ENCODE data around the gene PTPRZ1.

Gene PTPRZ1

DNA sequence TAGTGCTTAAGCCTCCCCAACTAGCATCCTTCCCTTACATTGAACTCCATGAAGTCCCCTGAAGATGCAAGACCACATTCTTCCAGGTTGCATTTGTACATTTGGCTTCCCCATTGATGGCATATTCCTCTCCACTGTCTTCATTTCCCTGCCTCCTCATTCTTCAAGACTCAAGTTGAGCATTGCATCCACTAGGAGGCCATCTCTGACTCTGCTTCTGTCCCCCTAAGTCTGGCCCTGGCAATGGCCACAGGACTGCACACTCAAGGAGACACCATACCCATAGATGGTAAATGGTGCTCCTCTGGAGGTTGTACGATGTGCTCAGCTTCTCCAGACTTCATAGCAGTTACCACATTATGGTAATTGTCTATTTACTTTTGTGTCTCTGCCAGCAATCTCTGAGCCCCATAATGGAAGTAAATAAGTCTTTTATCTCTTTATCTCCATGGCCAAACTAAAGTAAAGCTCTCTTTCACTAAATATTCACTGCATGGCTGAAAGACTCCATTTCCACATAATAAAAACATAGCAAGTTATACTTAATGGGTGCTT lies 112.6 kb downstream of the PTPRZ1 start:
- no peak overlapping the region for H3K9ac ChIP-seq (ENCODE audit: low read length)
- H2AFZ ChIP-seq (ENCODE audit: low read depth, low read length): no peak overlapping the region
- no peak for TF ChIP-seq EZH2phosphoT487 (IDR thresholded peaks at IDR 0.05; ENCODE audit: low read depth)
- TF ChIP-seq, protein P1, sequence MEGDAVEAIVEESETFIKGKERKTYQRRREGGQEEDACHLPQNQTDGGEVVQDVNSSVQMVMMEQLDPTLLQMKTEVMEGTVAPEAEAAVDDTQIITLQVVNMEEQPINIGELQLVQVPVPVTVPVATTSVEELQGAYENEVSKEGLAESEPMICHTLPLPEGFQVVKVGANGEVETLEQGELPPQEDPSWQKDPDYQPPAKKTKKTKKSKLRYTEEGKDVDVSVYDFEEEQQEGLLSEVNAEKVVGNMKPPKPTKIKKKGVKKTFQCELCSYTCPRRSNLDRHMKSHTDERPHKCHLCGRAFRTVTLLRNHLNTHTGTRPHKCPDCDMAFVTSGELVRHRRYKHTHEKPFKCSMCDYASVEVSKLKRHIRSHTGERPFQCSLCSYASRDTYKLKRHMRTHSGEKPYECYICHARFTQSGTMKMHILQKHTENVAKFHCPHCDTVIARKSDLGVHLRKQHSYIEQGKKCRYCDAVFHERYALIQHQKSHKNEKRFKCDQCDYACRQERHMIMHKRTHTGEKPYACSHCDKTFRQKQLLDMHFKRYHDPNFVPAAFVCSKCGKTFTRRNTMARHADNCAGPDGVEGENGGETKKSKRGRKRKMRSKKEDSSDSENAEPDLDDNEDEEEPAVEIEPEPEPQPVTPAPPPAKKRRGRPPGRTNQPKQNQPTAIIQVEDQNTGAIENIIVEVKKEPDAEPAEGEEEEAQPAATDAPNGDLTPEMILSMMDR (IDR thresholded peaks at IDR 0.05; ENCODE audit: low read depth, low read length): no peak
- H4K20me1 ChIP-seq (ENCODE audit: insufficient read depth, low read length): no peaks in the 10 kb centered on the region
- H3K36me3 ChIP-seq (replicated peaks; ENCODE audit: low read depth, low read length): no peaks in the 10 kb centered on the region
- no peaks in the 10 kb centered on the region for H3K27me3 ChIP-seq (ENCODE audit: low read depth, low read length)
- no peaks in the 10 kb centered on the region for H3K9me3 ChIP-seq (ENCODE audit: insufficient read depth, low read length)
- H3K4me2 ChIP-seq (ENCODE audit: low read length): no peak overlapping the region
- H3K27ac ChIP-seq (ENCODE audit: low read length): no peak overlapping the region
- no peaks in the 10 kb centered on the region for H3K79me2 ChIP-seq (ENCODE audit: low read length)
- no peak overlapping the region for H3K4me3 ChIP-seq (ENCODE audit: low read length)
- no peaks in the 10 kb centered on the region for H3K4me1 ChIP-seq (ENCODE audit: low read length)

DNA sequence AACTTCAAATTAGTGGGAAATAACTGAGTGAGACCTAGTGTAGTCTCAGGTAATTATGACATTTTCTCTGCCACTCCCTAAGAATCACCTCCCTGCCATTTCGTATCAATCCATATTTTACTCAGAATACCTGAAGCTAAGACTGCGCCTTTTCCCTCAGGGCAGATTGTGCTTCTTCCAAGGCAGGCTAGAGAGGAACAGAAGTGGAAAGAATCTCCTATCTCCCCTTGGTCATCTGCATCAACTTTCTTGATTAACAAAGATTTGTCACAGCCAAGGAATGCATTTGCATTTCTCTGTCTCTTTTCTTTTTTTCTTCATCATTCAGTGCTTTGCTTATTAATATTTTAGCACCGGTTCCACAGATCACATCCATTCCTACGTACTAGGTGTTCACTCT lies 119.1 kb downstream of the PTPRZ1 start:
- Histone ChIP-seq H3K79me2 (ENCODE audit: low read length) (no peaks in the 10 kb centered on the region), H3K36me3 (replicated peaks; ENCODE audit: low read depth, low read length) (no peaks in the 10 kb centered on the region), H3K4me2 (ENCODE audit: low read length) (no peak overlapping the region), H3K27me3 (ENCODE audit: low read depth, low read length) (no peaks in the 10 kb centered on the region), H3K9me3 (ENCODE audit: insufficient read depth, low read length) (no peaks in the 10 kb centered on the region), H3K27ac (ENCODE audit: low read length) (no peak overlapping the region), H4K20me1 (ENCODE audit: insufficient read depth, low read length) (no peaks in the 10 kb centered on the region), H2AFZ (ENCODE audit: low read depth, low read length) (no peak overlapping the region; the same call in 1 of the 2 replicates), H3K4me3 (ENCODE audit: low read length) (no peak overlapping the region), H3K4me1 (ENCODE audit: low read length) (no peaks in the 10 kb centered on the region), H3K9ac (ENCODE audit: low read length) (no peak overlapping the region)
- TF ChIP-seq, protein P1 (IDR thresholded peaks at IDR 0.05; ENCODE audit: low read depth, low read length): no peak
- TF ChIP-seq EZH2phosphoT487 (IDR thresholded peaks at IDR 0.05; ENCODE audit: low read depth): no peak

DNA sequence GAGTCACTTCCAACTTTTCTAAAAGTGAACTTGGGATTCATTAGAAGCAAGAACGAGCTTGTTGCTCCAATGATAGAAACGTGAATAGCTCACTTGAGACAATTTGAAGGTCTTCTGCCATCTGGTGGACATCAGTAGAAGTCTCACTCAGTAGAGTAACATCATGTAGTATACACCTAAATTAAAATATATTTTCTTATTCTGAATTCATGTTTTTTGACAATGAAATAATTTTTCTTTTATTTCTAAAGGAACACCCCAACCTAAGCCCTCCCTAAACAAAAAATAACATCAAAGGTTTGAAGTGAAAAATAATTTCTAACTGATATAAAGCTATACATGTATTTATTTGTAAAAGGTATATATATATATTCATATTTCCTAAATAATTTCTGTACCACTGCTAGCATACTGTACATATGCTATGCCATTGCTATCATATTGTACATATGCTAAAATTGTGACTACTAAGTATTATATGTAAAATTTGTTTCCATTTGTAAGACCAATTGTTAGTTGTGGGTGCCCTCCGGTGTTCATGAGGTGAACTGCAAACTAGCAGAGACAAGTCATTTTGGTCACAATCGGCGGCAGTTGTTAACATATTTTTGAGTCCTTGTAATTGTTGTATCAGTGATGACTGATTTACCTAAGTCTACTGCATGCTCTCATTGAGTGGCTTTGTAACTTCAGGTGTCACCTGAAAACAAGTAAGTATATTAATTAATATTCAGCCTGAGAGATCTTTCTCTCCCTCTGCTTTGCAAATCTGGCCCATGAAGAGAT lies 121.9 kb downstream of the PTPRZ1 start:
- Histone ChIP-seq H3K4me2 (ENCODE audit: low read length) (peak overlapping the region; percentile 8; the same call in 1 of the 2 replicates), H3K9me3 (ENCODE audit: insufficient read depth, low read length) (no peaks in the 10 kb centered on the region), H3K79me2 (ENCODE audit: low read length) (no peaks in the 10 kb centered on the region), H3K9ac (ENCODE audit: low read length) (no peak overlapping the region), H3K4me3 (ENCODE audit: low read length) (no peak overlapping the region), H4K20me1 (ENCODE audit: insufficient read depth, low read length) (no peaks in the 10 kb centered on the region), H3K36me3 (replicated peaks; ENCODE audit: low read depth, low read length) (no peaks in the 10 kb centered on the region), H2AFZ (ENCODE audit: low read depth, low read length) (peak overlapping the region; percentile 47; the same call in 1 of the 2 replicates), H3K4me1 (ENCODE audit: low read length) (no peaks in the 10 kb centered on the region), H3K27ac (ENCODE audit: low read length) (no peak overlapping the region), H3K27me3 (ENCODE audit: low read depth, low read length) (no peaks in the 10 kb centered on the region)
- TF ChIP-seq, protein P1 (IDR thresholded peaks at IDR 0.05; ENCODE audit: low read depth, low read length): peak; percentile 62
- TF ChIP-seq EZH2phosphoT487 (IDR thresholded peaks at IDR 0.05; ENCODE audit: low read depth): no peak

DNA sequence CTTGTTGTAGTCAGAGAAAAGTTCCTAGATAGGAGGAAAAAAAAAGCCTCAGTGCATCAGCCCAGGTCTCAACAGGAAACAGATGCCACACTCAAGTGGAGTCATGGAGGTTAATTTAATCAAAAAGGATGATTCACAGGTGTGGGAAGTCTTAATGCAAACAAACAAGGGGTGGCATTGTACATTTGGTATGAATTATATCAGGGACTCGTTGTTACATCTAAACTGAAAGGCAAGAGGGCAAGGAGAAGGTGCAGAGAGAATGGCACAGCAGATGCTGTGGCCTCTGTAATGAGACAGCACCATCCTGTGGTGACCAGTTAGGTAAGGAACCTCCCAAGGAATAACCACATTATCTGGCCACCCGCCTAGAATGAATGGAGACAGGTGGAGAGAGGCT lies 133.7 kb downstream of the PTPRZ1 start:
- H3K9me3 ChIP-seq (ENCODE audit: insufficient read depth, low read length): no peaks in the 10 kb centered on the region
- H3K27me3 ChIP-seq (ENCODE audit: low read depth, low read length): no peaks in the 10 kb centered on the region
- no peaks in the 10 kb centered on the region for H3K4me1 ChIP-seq (ENCODE audit: low read length)
- no peak overlapping the region for H3K4me3 ChIP-seq (ENCODE audit: low read length)
- no peaks in the 10 kb centered on the region for H3K36me3 ChIP-seq (replicated peaks; ENCODE audit: low read depth, low read length)
- no peak overlapping the region for H3K9ac ChIP-seq (ENCODE audit: low read length)
- H3K4me2 ChIP-seq (ENCODE audit: low read length): no peak overlapping the region
- TF ChIP-seq, protein P1 (IDR thresholded peaks at IDR 0.05; ENCODE audit: low read depth, low read length): no peak
- no peak for TF ChIP-seq EZH2phosphoT487 (IDR thresholded peaks at IDR 0.05; ENCODE audit: low read depth)
- H2AFZ ChIP-seq (ENCODE audit: low read depth, low read length): no peak overlapping the region
- no peaks in the 10 kb centered on the region for H4K20me1 ChIP-seq (ENCODE audit: insufficient read depth, low read length)
- H3K79me2 ChIP-seq (ENCODE audit: low read length): no peaks in the 10 kb centered on the region
- H3K27ac ChIP-seq (ENCODE audit: low read length): no peak overlapping the region

All from OCI-LY3 (cell line).